H9 (cell line): Measurements from ENCODE around the gene IFIT1. TPM values are rescaled to one million over a fixed set of nuclear protein-coding genes. Genes with fewer than 3 reads are reported as not detected.

Source experiments
- DNase-seq: peaks from one replicate; pipeline ENCODE4 v3.0.0-alpha.2; 2017
- H2AFZ ChIP-seq: one replicate; pipeline ENCODE4 v1.6.1; 2013; ENCODE audit warnings: mild to moderate bottlenecking, low read length, control low read depth, moderate library complexity
- H2AK5ac ChIP-seq: 2 replicates; pipeline ENCODE4 v1.6.1; 2013; ENCODE audit warnings: low read length, control low read depth, mixed read lengths; ENCODE audit not compliant: insufficient read length
- H2BK120ac ChIP-seq: one replicate; pipeline ENCODE4 v1.6.1; 2013; ENCODE audit warnings: low read depth, mild to moderate bottlenecking, low read length, control low read depth, inconsistent platforms; ENCODE audit not compliant: poor library complexity, severe bottlenecking
- H2BK12ac ChIP-seq: 2 replicates; pipeline ENCODE4 v1.6.1; 2013; ENCODE audit warnings: low read length, control low read depth, mixed read lengths, low read depth; ENCODE audit not compliant: insufficient read length
- H2BK15ac ChIP-seq: 2 replicates; pipeline ENCODE4 v1.6.1; 2013; ENCODE audit warnings: low read depth, low read length, control low read depth
- H2BK20ac ChIP-seq: one replicate; pipeline ENCODE4 v1.6.1; 2013; ENCODE audit warnings: low read depth, mild to moderate bottlenecking, low read length, control low read depth, inconsistent platforms; ENCODE audit not compliant: poor library complexity, severe bottlenecking
- H2BK5ac ChIP-seq: 2 replicates; pipeline ENCODE4 v1.6.1; 2013; ENCODE audit warnings: low read length, control low read depth, mixed read lengths; ENCODE audit not compliant: insufficient read length
- H3K14ac ChIP-seq: 2 replicates; pipeline ENCODE4 v1.6.1; 2013; ENCODE audit warnings: low read length, control low read depth; ENCODE audit not compliant: insufficient read depth
- H3K18ac ChIP-seq: 2 replicates; pipeline ENCODE4 v1.6.1; 2013; ENCODE audit warnings: low read depth, mild to moderate bottlenecking, mixed read lengths, low read length, control low read depth; ENCODE audit not compliant: insufficient read length
- H3K23ac ChIP-seq: 2 replicates; pipeline ENCODE4 v1.6.1; 2013; ENCODE audit warnings: low read length, control low read depth, mixed read lengths, low read depth; ENCODE audit not compliant: insufficient read length
- H3K23me2 ChIP-seq: 2 replicates; pipeline ENCODE4 v1.6.1; 2013; ENCODE audit warnings: low read depth, mild to moderate bottlenecking, mixed read lengths, low read length, control low read depth; ENCODE audit not compliant: insufficient read length, poor library complexity, severe bottlenecking
- H3K27ac ChIP-seq: 2 replicates; pipeline ENCODE4 v1.5.1; 2013; ENCODE audit warnings: low read length, control low read depth, mixed read lengths, low read depth; ENCODE audit not compliant: insufficient read length
- H3K27me3 ChIP-seq: 2 replicates; pipeline ENCODE4 v1.6.1; 2013; ENCODE audit warnings: low read length, control low read depth, inconsistent platforms; ENCODE audit not compliant: insufficient read depth
- H3K4ac ChIP-seq: 2 replicates; pipeline ENCODE4 v1.6.1; 2013; ENCODE audit warnings: low read depth, mild to moderate bottlenecking, control low read depth, inconsistent platforms, low read length, moderate library complexity
- H3K4me1 ChIP-seq: 2 replicates; pipeline ENCODE4 v1.6.1; 2013; ENCODE audit warnings: low read length, control low read depth, inconsistent platforms; ENCODE audit not compliant: insufficient read depth
- H3K4me2 ChIP-seq: 2 replicates; pipeline ENCODE4 v1.6.1; 2013; ENCODE audit warnings: low read length, control low read depth, mixed read lengths; ENCODE audit not compliant: insufficient read length, insufficient read depth
- H3K56ac ChIP-seq: 2 replicates; pipeline ENCODE4 v1.6.1; 2013; ENCODE audit warnings: low read depth, mild to moderate bottlenecking, mixed read lengths, low read length, control low read depth; ENCODE audit not compliant: insufficient read length
- H3K79me1 ChIP-seq: 2 replicates; pipeline ENCODE4 v1.6.1; 2013; ENCODE audit warnings: low read depth, mild to moderate bottlenecking, moderate library complexity, low read length, control low read depth, inconsistent platforms; ENCODE audit not compliant: insufficient read depth, poor library complexity, severe bottlenecking
- H3K79me2 ChIP-seq: 2 replicates; pipeline ENCODE4 v1.6.1; 2013; ENCODE audit warnings: low read length, control low read depth, inconsistent platforms; ENCODE audit not compliant: insufficient read depth
- H3K9ac ChIP-seq: 2 replicates; pipeline ENCODE4 v1.6.1; 2013; ENCODE audit warnings: low read length, control low read depth, mixed read lengths; ENCODE audit not compliant: insufficient read length; ENCODE audit errors: extremely low read depth
- H3K9me3 ChIP-seq: one replicate; pipeline ENCODE4 v1.6.1; 2013; ENCODE audit warnings: low read depth, low read length, inconsistent platforms; ENCODE audit not compliant: control insufficient read depth
- H3T11ph ChIP-seq: one replicate; pipeline ENCODE4 v1.6.1; 2013; ENCODE audit warnings: mild to moderate bottlenecking, low read length, control low read depth, inconsistent platforms
- H4K20me1 ChIP-seq: one replicate; pipeline ENCODE4 v1.6.1; 2013; ENCODE audit not compliant: control insufficient read depth, insufficient read length, insufficient read depth
- H4K5ac ChIP-seq: 2 replicates; pipeline ENCODE4 v1.6.1; 2013; ENCODE audit warnings: low read depth, mild to moderate bottlenecking, mixed read lengths, low read length, control low read depth; ENCODE audit not compliant: insufficient read length
- H4K8ac ChIP-seq: replicated peaks from 2 replicates; pipeline ENCODE4 v1.6.1; 2013; ENCODE audit warnings: low read length, control low read depth, mixed read lengths, low read depth; ENCODE audit not compliant: insufficient read length
- H4K91ac ChIP-seq: 2 replicates; pipeline ENCODE4 v1.6.1; 2013; ENCODE audit warnings: low read depth, mild to moderate bottlenecking, moderate library complexity, mixed read lengths, low read length, control low read depth; ENCODE audit not compliant: insufficient read length
- H3K27ac Mint-ChIP-seq, 3 experiments: 2 replicates in 2 of 3; 3 replicates in 1 of 3; pipeline ENCODE4 v1.8.0; 2020 to 2021; ENCODE audit warnings: mixed read lengths in 3 of 3, mild to moderate bottlenecking in 1 of 3, moderate library complexity in 1 of 3
- H3K27me3 Mint-ChIP-seq: 2 replicates; pipeline ENCODE4 v1.8.0; 2021; ENCODE audit warnings: low read depth, mild to moderate bottlenecking, moderate library complexity, mixed read lengths
- H3K36me3 Mint-ChIP-seq, 3 experiments: 2 replicates in 2 of 3; 3 replicates in 1 of 3; pipeline ENCODE4 v1.8.0; 2020 to 2021; ENCODE audit warnings: low read depth in 3 of 3, mixed read lengths in 3 of 3; ENCODE audit not compliant: insufficient read depth in 1 of 3
- H3K4me1 Mint-ChIP-seq, 2 experiments: 2 replicates each; pipeline ENCODE4 v1.8.0; 2020; ENCODE audit warnings: mixed read lengths in 2 of 2
- H3K4me3 Mint-ChIP-seq, 2 experiments: 2 replicates in 1 of 2; 3 replicates in 1 of 2; pipeline ENCODE4 v1.8.0; 2020 to 2021; ENCODE audit warnings: mild to moderate bottlenecking in 2 of 2, mixed read lengths in 2 of 2, moderate library complexity in 1 of 2
- H3K9me3 Mint-ChIP-seq, 2 experiments: 2 replicates in 1 of 2; 3 replicates in 1 of 2; pipeline ENCODE4 v1.8.0; 2020; ENCODE audit warnings: mild to moderate bottlenecking in 2 of 2, mixed read lengths in 2 of 2, moderate library complexity in 1 of 2
- total RNA-seq: library from RNA; stranded (reverse); gene quantifications from 2 replicates; pipeline ENCODE4 v1.2.1, GENCODE V29; 2021
- TF ChIP-seq, protein P1 (sequence below): fragments of 200-600 bp; sonication (generic); conservative IDR thresholded peaks from 3 replicates; pipeline ENCODE4 v1.8.0; 2021; ENCODE audit warnings: antibody characterized with exemption, mild to moderate bottlenecking

The IFIT1 gene
- total RNA-seq, 1 experiment from 2014 or later, result 1.2 TPM

DNA sequence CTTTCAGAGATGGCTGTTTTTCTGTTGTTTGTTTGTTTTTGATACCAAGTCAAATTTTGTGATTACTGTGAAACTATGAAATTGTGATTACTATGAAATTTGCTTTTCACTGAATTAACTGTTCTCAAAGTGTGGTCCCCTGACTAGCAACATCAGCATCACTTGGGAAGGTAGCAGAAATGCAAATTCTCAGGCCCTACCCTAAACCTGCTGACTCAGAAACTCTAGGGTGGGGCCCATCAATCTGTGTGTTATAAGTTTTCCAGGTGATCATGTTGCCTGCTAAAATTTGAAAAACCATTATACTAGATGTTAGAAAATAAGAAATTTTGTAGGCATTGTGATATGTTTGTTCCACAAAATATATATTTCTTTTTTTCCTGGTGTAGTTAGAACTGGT, 13.3 kb upstream of the IFIT1 start:
- Histone ChIP-seq H3K9ac (no peak overlapping the region), H3K23me2 (no peaks in the 10 kb centered on the region), H3K27ac (no peak overlapping the region), H3K23ac (no peak overlapping the region), H4K20me1 (no peaks in the 10 kb centered on the region), H2BK20ac (no peak overlapping the region), H3K4ac (no peak overlapping the region), H2BK5ac (no peak overlapping the region), H3K56ac (no peak overlapping the region), H3K4me2 (no peak overlapping the region), H3K27me3 (no peaks in the 10 kb centered on the region), H2AFZ (no peak overlapping the region), H2BK15ac (no peak overlapping the region), H2BK120ac (no peak overlapping the region), H4K5ac (no peak overlapping the region), H4K91ac (no peak overlapping the region), H2BK12ac (no peak overlapping the region), H3T11ph (no peak overlapping the region), H2AK5ac (no peak overlapping the region), H3K79me2 (no peaks in the 10 kb centered on the region; the same call in 1 of the 2 replicates), H3K18ac (no peak overlapping the region), H4K8ac (no peak overlapping the region), H3K4me1 (no peaks in the 10 kb centered on the region; the same call in 1 of the 2 replicates), H3K79me1 (no peaks in the 10 kb centered on the region), H3K14ac (no peak overlapping the region), H3K9me3 (no peaks in the 10 kb centered on the region)
- no peak overlapping the region for H3K4me3 Mint-ChIP-seq
- DNase-seq, result no peak
- no peaks in the 10 kb centered on the region for H3K9me3 Mint-ChIP-seq
- H3K36me3 Mint-ChIP-seq, result no peaks in the 10 kb centered on the region
- no peak overlapping the region for H3K27ac Mint-ChIP-seq
- H3K27me3 Mint-ChIP-seq, result no peaks in the 10 kb centered on the region; the same call in 1 of the 2 replicates
- H3K4me1 Mint-ChIP-seq, result peaks cover 13% of the 10 kb centered on the region in 2 experiments
- TF ChIP-seq, protein P1, sequence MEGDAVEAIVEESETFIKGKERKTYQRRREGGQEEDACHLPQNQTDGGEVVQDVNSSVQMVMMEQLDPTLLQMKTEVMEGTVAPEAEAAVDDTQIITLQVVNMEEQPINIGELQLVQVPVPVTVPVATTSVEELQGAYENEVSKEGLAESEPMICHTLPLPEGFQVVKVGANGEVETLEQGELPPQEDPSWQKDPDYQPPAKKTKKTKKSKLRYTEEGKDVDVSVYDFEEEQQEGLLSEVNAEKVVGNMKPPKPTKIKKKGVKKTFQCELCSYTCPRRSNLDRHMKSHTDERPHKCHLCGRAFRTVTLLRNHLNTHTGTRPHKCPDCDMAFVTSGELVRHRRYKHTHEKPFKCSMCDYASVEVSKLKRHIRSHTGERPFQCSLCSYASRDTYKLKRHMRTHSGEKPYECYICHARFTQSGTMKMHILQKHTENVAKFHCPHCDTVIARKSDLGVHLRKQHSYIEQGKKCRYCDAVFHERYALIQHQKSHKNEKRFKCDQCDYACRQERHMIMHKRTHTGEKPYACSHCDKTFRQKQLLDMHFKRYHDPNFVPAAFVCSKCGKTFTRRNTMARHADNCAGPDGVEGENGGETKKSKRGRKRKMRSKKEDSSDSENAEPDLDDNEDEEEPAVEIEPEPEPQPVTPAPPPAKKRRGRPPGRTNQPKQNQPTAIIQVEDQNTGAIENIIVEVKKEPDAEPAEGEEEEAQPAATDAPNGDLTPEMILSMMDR, result no peak
